ENCODE data around the gene ZFP36L2. TPM values are rescaled to one million over a fixed set of nuclear protein-coding genes. Genes with fewer than 3 reads are reported as not detected.

The ZFP36L2 gene
- total and polyA plus RNA-seq, 9 of the 15 experiments (the other 6 are each of a cell fraction or from before 2014, with no cell fraction given): 4.1 to 60.6 (median 20.3) TPM

GRCh38 chr2:43273529-43273928, 47.1 kb upstream of the ZFP36L2 start:
- POLR2A ChIA-PET: no interaction called here
- no peaks in the 10 kb centered on the region for H3K36me3 ChIP-seq (ENCODE audit: control insufficient read depth, insufficient read depth, low read length)
- H3K27me3 ChIP-seq (ENCODE audit: control insufficient read depth in 2 of 2, insufficient read depth in 2 of 2, low read length in 2 of 2): no peaks in the 10 kb centered on the region
- H4K20me1 ChIP-seq (replicated peaks; ENCODE audit: control insufficient read depth, insufficient read depth, low read length): 0 out of 2 replicates have a peak, but pooled peaks cover 3% of the 10 kb centered on the region
- H3K27ac ChIP-seq (ENCODE audit: extremely low read depth, low read depth, low read length): no peak overlapping the region
- no peak overlapping the region for H3K4me2 ChIP-seq (ENCODE audit: insufficient read depth, low read length)
- ATAC-seq (no peak), FAIRE-seq (no peak), DNase-seq (ENCODE audit: extremely low read depth in 1 of 4, low spot score in 3 of 4) (no peak)
- no peak for TF ChIP-seq CHD4 (IDR thresholded peaks at IDR 0.05; ENCODE audit: insufficient read depth, insufficient replicate concordance, low read depth, low read length, poor library complexity, severe bottlenecking)
- 73% methylated on average over 3 of the region's 4 CpGs for WGBS (ENCODE audit: insufficient coverage, low coverage, missing lambda C conversion rate)
- H2AFZ ChIP-seq (ENCODE audit: low read depth, low read length): no peak overlapping the region
- no TSS peak for BruUV-seq (replicated peaks)
- peaks cover 9 to 10% of the 10 kb centered on the region in 2 experiments; a peak in 3 of 5 replicates for H3K4me1 ChIP-seq (replicated peaks in 1 of 2; ENCODE audit: control insufficient read depth in 2 of 2, insufficient read depth in 2 of 2, low read length in 2 of 2)
- no peak overlapping the region for H3K4me3 ChIP-seq
- H3K9me1 ChIP-seq (ENCODE audit: control insufficient read depth, insufficient read depth, low read length): no peaks in the 10 kb centered on the region
- CTCF ChIA-PET (ENCODE audit: low intra/inter-chr PET ratio): no interaction called here
- in situ Hi-C loops (cut with MboI): no loop called here
- H3K9me3 ChIP-seq (replicated peaks; ENCODE audit: control insufficient read depth, insufficient read depth, low read depth, low read length): no peaks in the 10 kb centered on the region
- intact Hi-C loops (cut with micrococcal nuclease): no loop called here
- no peak overlapping the region for H3K9ac ChIP-seq (ENCODE audit: insufficient read depth in 1 of 2, low read depth in 2 of 2, low read length in 2 of 2)
- H3K79me2 ChIP-seq (ENCODE audit: control insufficient read depth, insufficient read depth, low read length): no peaks in the 10 kb centered on the region

DNA sequence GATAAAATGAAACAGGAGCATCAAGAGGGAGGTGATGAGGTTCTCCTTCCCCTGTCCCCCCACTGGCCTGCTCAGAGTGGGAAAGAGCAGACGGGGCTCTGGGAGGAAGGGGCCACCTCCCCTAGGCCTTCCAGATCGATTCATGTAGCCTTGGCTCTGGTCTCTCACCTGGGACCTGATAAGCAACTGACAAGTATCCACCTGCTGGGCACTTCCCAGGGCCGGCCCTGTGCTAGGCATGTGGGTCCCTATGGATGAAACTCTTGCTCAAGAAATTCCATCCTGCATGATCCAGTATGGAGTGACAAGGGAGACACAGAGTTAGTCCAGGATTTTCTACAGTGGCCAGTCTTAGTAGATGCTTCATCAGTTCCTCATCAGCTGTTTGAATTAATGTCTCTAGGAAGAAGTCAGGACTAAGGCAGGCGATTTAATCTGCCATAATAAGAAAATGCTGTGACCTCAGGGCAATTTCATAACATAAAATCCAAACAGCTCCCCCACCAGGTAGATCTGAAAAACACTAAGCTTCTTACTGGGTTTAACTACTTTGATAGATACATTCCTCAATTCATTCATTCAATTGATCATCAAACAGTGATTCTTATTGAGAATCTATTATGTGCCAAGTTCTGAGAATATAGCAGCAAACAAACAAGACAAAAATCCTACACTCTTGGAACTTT, 44.7 kb upstream of the ZFP36L2 start:
- peaks cover 10% of the 10 kb centered on the region in 2 experiments; a peak in 3 of 5 replicates for H3K4me1 ChIP-seq (replicated peaks in 1 of 2; ENCODE audit: control insufficient read depth in 2 of 2, insufficient read depth in 2 of 2, low read length in 2 of 2)
- peak in 2 of 4 experiments; percentile 30 to 36 for DNase-seq (ENCODE audit: extremely low read depth in 1 of 4, low spot score in 3 of 4)
- TF ChIP-seq MEF2D (tag; conservative IDR thresholded peaks at IDR 0.05; ENCODE audit: low read depth) (no peak), MTA2 (IDR thresholded peaks at IDR 0.05; ENCODE audit: low read depth) (no peak), SIN3B (IDR thresholded peaks at IDR 0.05; ENCODE audit: low read depth) (no peak), ZFX (CRISPR knock-in tag; IDR thresholded peaks at IDR 0.05) (no peak), CTCF (IDR thresholded peaks at IDR 0.05 in 2 of 3, conservative IDR thresholded peaks at IDR 0.05 in 1 of 3; ENCODE audit: insufficient read depth in 2 of 3, low read depth in 1 of 3, low read length in 3 of 3) (peak in 2 of 3 experiments; percentile 16 to 29; a peak in 2 of 6 replicates)
- TF ChIP-seq, protein P1, sequence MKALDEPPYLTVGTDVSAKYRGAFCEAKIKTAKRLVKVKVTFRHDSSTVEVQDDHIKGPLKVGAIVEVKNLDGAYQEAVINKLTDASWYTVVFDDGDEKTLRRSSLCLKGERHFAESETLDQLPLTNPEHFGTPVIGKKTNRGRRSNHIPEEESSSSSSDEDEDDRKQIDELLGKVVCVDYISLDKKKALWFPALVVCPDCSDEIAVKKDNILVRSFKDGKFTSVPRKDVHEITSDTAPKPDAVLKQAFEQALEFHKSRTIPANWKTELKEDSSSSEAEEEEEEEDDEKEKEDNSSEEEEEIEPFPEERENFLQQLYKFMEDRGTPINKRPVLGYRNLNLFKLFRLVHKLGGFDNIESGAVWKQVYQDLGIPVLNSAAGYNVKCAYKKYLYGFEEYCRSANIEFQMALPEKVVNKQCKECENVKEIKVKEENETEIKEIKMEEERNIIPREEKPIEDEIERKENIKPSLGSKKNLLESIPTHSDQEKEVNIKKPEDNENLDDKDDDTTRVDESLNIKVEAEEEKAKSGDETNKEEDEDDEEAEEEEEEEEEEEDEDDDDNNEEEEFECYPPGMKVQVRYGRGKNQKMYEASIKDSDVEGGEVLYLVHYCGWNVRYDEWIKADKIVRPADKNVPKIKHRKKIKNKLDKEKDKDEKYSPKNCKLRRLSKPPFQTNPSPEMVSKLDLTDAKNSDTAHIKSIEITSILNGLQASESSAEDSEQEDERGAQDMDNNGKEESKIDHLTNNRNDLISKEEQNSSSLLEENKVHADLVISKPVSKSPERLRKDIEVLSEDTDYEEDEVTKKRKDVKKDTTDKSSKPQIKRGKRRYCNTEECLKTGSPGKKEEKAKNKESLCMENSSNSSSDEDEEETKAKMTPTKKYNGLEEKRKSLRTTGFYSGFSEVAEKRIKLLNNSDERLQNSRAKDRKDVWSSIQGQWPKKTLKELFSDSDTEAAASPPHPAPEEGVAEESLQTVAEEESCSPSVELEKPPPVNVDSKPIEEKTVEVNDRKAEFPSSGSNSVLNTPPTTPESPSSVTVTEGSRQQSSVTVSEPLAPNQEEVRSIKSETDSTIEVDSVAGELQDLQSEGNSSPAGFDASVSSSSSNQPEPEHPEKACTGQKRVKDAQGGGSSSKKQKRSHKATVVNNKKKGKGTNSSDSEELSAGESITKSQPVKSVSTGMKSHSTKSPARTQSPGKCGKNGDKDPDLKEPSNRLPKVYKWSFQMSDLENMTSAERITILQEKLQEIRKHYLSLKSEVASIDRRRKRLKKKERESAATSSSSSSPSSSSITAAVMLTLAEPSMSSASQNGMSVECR (CRISPR knock-in tag; IDR thresholded peaks at IDR 0.05): no peak
- no peak overlapping the region for H3K27ac ChIP-seq (ENCODE audit: extremely low read depth, low read depth, low read length)
- in situ Hi-C loops (cut with MboI): no loop called here
- no peak overlapping the region for H3K4me3 ChIP-seq
- no peak overlapping the region for H3K9ac ChIP-seq (ENCODE audit: insufficient read depth in 1 of 2, low read depth in 2 of 2, low read length in 2 of 2)
- no peaks in the 10 kb centered on the region for H3K79me2 ChIP-seq (ENCODE audit: control insufficient read depth, insufficient read depth, low read length)
- H4K20me1 ChIP-seq (replicated peaks; ENCODE audit: control insufficient read depth, insufficient read depth, low read length): 0 out of 2 replicates have a peak, but pooled peaks cover 3% of the 10 kb centered on the region
- H3K4me2 ChIP-seq (ENCODE audit: insufficient read depth, low read length): no peak overlapping the region
- no peak for ATAC-seq
- no peaks in the 10 kb centered on the region for H3K9me3 ChIP-seq (replicated peaks; ENCODE audit: control insufficient read depth, insufficient read depth, low read depth, low read length)
- ChIA-PET CTCF (ENCODE audit: low intra/inter-chr PET ratio) (interaction anchor here (0.6 kb wide), 1 partner anchor 412 kb away, joined by 4 read pairs; no protein-coding TSS in a partner anchor), POLR2A (no interaction called here)
- no peaks in the 10 kb centered on the region for H3K9me1 ChIP-seq (ENCODE audit: control insufficient read depth, insufficient read depth, low read length)
- H3K36me3 ChIP-seq (ENCODE audit: control insufficient read depth, insufficient read depth, low read length): no peaks in the 10 kb centered on the region
- peak; percentile 60 for FAIRE-seq
- H2AFZ ChIP-seq (ENCODE audit: low read depth, low read length): no peak overlapping the region
- H3K27me3 ChIP-seq (ENCODE audit: control insufficient read depth in 2 of 2, insufficient read depth in 2 of 2, low read length in 2 of 2): no peaks in the 10 kb centered on the region
- no TSS peak for BruUV-seq (replicated peaks)
- intact Hi-C loops (cut with micrococcal nuclease): no loop called here
- 84% methylated on average over 4 of the region's 4 CpGs for WGBS (ENCODE audit: insufficient coverage, low coverage, missing lambda C conversion rate)

All from K562 (cell line).